MM.1S (cell line): Measurements from ENCODE around the gene FOXP1.

Experiments
- CTCF ChIP-seq: fragments of 300-600 bp; sonication (generic); IDR thresholded peaks from 2 replicates; pipeline ENCODE4 v1.5.1; 2016; ENCODE audit warnings: antibody characterized with exemption, low read length, mixed read lengths
- EZH2 ChIP-seq: fragments of 300-600 bp; sonication (generic); optimal IDR thresholded peaks from 2 replicates; pipeline ENCODE3; 2017; ENCODE audit warnings: low read depth, mild to moderate bottlenecking, antibody characterized with exemption, low read length, mixed read lengths

GRCh38 chr3:71406972-71407810 is 176.3 kb downstream of the FOXP1 start:
- no peak for TF ChIP-seq CTCF
- no peak for TF ChIP-seq EZH2
